Putamen (tissue), 1 donor: ENCODE results near the gene PHF21A.
"Not testable (repeated sequence)": the region's sequence is repeated elsewhere in the genome, so short reads cannot be mapped to it uniquely, and the experiment has no call there.

Experiments used
- DNase-seq: peaks from one replicate; pipeline ENCODE4 v3.0.0-alpha.2; 2016; ENCODE audit warnings: low spot score

Gene PHF21A

GRCh38 chr11:46034041-46034440 is 87.2 kb downstream of the PHF21A start:
- no peak for DNase-seq

- DNase-seq, result peak; percentile 18
Measured at GRCh38 chr11:46026606-46027293, 94.5 kb downstream of the PHF21A start.

GRCh38 chr11:46020084-46020599 is 101.1 kb downstream of the PHF21A start:
- no peak for DNase-seq

GRCh38 chr11:46018651-46019050 is 102.6 kb downstream of the PHF21A start:
- DNase-seq, result no peak

- DNase-seq, result no peak
Measured at GRCh38 chr11:46017341-46017740, 103.9 kb downstream of the PHF21A start.

GRCh38 chr11:46015941-46016340 is 105.3 kb downstream of the PHF21A start:
- no peak for DNase-seq

GRCh38 chr11:46014168-46014567 is 107.1 kb downstream of the PHF21A start:
- DNase-seq, result not testable (repeated sequence)

- DNase-seq, result no peak
Measured at GRCh38 chr11:46012185-46012584, 109.1 kb downstream of the PHF21A start.

GRCh38 chr11:46010100-46010499 is 111.2 kb downstream of the PHF21A start:
- no peak for DNase-seq

- no peak for DNase-seq
Measured at GRCh38 chr11:46009647-46010046, 111.6 kb downstream of the PHF21A start.

GRCh38 chr11:46006418-46007070 is 114.7 kb downstream of the PHF21A start:
- peak; percentile 66 for DNase-seq

- DNase-seq, result peak; percentile 62
Measured at GRCh38 chr11:46003572-46003971, 117.7 kb downstream of the PHF21A start.

- DNase-seq, result no peak
Measured at GRCh38 chr11:46002189-46002588, 119.1 kb downstream of the PHF21A start.

GRCh38 chr11:46001448-46001914 is 119.8 kb downstream of the PHF21A start:
- DNase-seq, result no peak

GRCh38 chr11:45997599-45997998 is 123.7 kb downstream of the PHF21A start:
- DNase-seq, result no peak

- no peak for DNase-seq
Measured at GRCh38 chr11:45995342-45995734, 125.9 kb downstream of the PHF21A start.

- DNase-seq, result peak; percentile 68
Measured at GRCh38 chr11:45994371-45995341, 126.6 kb downstream of the PHF21A start.

GRCh38 chr11:45993531-45994001 is 127.7 kb downstream of the PHF21A start:
- DNase-seq, result peak; percentile 81

- no peak for DNase-seq
Measured at GRCh38 chr11:45988921-45989320, 132.3 kb downstream of the PHF21A start.

- DNase-seq, result no peak
Measured at GRCh38 chr11:45985212-45985611, 136.0 kb downstream of the PHF21A start.

- peak; percentile 49 for DNase-seq
Measured at GRCh38 chr11:45984192-45984591, 137.1 kb downstream of the PHF21A start.

GRCh38 chr11:45983471-45983845 is 137.8 kb downstream of the PHF21A start:
- DNase-seq, result no peak
